ENCODE data around the gene RNF112.

GRCh38 chr17:19409509-19409908, 1.5 kb upstream of the RNF112 start:
- no peak for TF ChIP-seq YY1 (IDR thresholded peaks at IDR 0.05; ENCODE audit: insufficient read depth, insufficient read length)
- no peak for TF ChIP-seq SUZ12 (IDR thresholded peaks at IDR 0.05; ENCODE audit: extremely low read depth, insufficient read depth, insufficient read length)
